Stimulated activated naive CD4-positive, alpha-beta T cell treated with Interleukin-2 at 50 U/mL for 16 hours (primary cell): ENCODE measurements around the gene FAM83C.
"Not testable (repeated sequence)": the region's sequence is repeated elsewhere in the genome, so short reads cannot be mapped to it uniquely, and the experiment has no call there.

Experiments used
- DNase-seq: peaks from one replicate; lab custom pipeline; 2025; lab: John Stamatoyannopoulos, UW

Gene FAM83C

GRCh38 chr20:35318502-35319157 is 26.4 kb upstream of the FAM83C start:
- DNase-seq = no peak

- no peak for DNase-seq
Measured at GRCh38 chr20:35317416-35318210, 25.4 kb upstream of the FAM83C start.

GRCh38 chr20:35316086-35316485 is 23.9 kb upstream of the FAM83C start:
- DNase-seq = no peak

GRCh38 chr20:35315632-35316020 is 23.4 kb upstream of the FAM83C start:
- not testable (repeated sequence) for DNase-seq

GRCh38 chr20:35314816-35315631 is 22.8 kb upstream of the FAM83C start:
- DNase-seq = no peak

- no peak for DNase-seq
Measured at GRCh38 chr20:35312318-35312717, 20.1 kb upstream of the FAM83C start.

- DNase-seq = no peak
Measured at GRCh38 chr20:35311822-35312221, 19.6 kb upstream of the FAM83C start.

GRCh38 chr20:35311409-35311808 is 19.2 kb upstream of the FAM83C start:
- DNase-seq = peak; percentile 67

GRCh38 chr20:35307666-35308653 is 15.7 kb upstream of the FAM83C start:
- no peak for DNase-seq

- DNase-seq = no peak
Measured at GRCh38 chr20:35306931-35307517, 14.8 kb upstream of the FAM83C start.

GRCh38 chr20:35305682-35306556 is 13.7 kb upstream of the FAM83C start:
- peak; percentile 82 for DNase-seq

GRCh38 chr20:35304956-35305355 is 12.7 kb upstream of the FAM83C start:
- no peak for DNase-seq

GRCh38 chr20:35303735-35304491 is 11.7 kb upstream of the FAM83C start:
- peak; percentile 76 for DNase-seq

GRCh38 chr20:35303382-35303734 is 11.1 kb upstream of the FAM83C start:
- DNase-seq = no peak

- DNase-seq = no peak
Measured at GRCh38 chr20:35302421-35303335, 10.5 kb upstream of the FAM83C start.

GRCh38 chr20:35301426-35301825 is 9.2 kb upstream of the FAM83C start:
- no peak for DNase-seq

- no peak for DNase-seq
Measured at GRCh38 chr20:35300469-35301262, 8.4 kb upstream of the FAM83C start.

- DNase-seq = no peak
Measured at GRCh38 chr20:35299780-35300179, 7.6 kb upstream of the FAM83C start.
